GM18909 (cell line): Measurements from ENCODE around the gene PIEZO1.

Source experiments
- ATAC-seq: cut with Tn5 transposase; IDR thresholded peaks from one replicate; pipeline ENCODE4 v1.9.1; 2021; ENCODE audit warnings: mild to moderate bottlenecking; ENCODE audit not compliant: unreplicated experiment, poor library complexity

Gene PIEZO1

GRCh38 chr16:88754109-88754911, 30.7 kb downstream of the PIEZO1 start:
- no peak for ATAC-seq

- ATAC-seq: no peak
These were observed 31.4 kb downstream of the PIEZO1 start for GRCh38 chr16:88753602-88754001.

GRCh38 chr16:88753191-88753590, 31.8 kb downstream of the PIEZO1 start:
- no peak for ATAC-seq

GRCh38 chr16:88752386-88753002, 32.5 kb downstream of the PIEZO1 start:
- ATAC-seq: no peak

GRCh38 chr16:88750854-88751253, 34.2 kb downstream of the PIEZO1 start:
- no peak for ATAC-seq

GRCh38 chr16:88749358-88749757, 35.7 kb downstream of the PIEZO1 start:
- ATAC-seq: no peak

GRCh38 chr16:88748364-88748763, 36.7 kb downstream of the PIEZO1 start:
- ATAC-seq: no peak

- ATAC-seq: no peak
These were observed 37.3 kb downstream of the PIEZO1 start for GRCh38 chr16:88747588-88748301.

- no peak for ATAC-seq
These were observed 38.5 kb downstream of the PIEZO1 start for GRCh38 chr16:88746506-88746905.

GRCh38 chr16:88744577-88745521, 40.2 kb downstream of the PIEZO1 start:
- ATAC-seq: no peak

GRCh38 chr16:88743693-88744576, 41.1 kb downstream of the PIEZO1 start:
- ATAC-seq: no peak

- ATAC-seq: no peak
These were observed 42.0 kb downstream of the PIEZO1 start for GRCh38 chr16:88742896-88743605.

GRCh38 chr16:88741368-88741767, 43.7 kb downstream of the PIEZO1 start:
- no peak for ATAC-seq

GRCh38 chr16:88740727-88741055, 44.3 kb downstream of the PIEZO1 start:
- ATAC-seq: no peak

GRCh38 chr16:88739977-88740726, 44.9 kb downstream of the PIEZO1 start:
- ATAC-seq: no peak

- no peak for ATAC-seq
These were observed 45.7 kb downstream of the PIEZO1 start for GRCh38 chr16:88739139-88739976.
